HG02678 (cell line): ENCODE measurements around the gene DOP1B.
"Not testable (repeated sequence)": the region's sequence is repeated elsewhere in the genome, so short reads cannot be mapped to it uniquely, and the experiment has no call there.

Experiments used
- ATAC-seq: cut with Tn5 transposase; IDR thresholded peaks from one replicate; pipeline ENCODE4 v1.9.1; 2021; ENCODE audit warnings: mild to moderate bottlenecking, moderate library complexity; ENCODE audit not compliant: unreplicated experiment

DOP1B gene

GRCh38 chr21:36199021-36199420 lies 42.4 kb downstream of the DOP1B start:
- no peak for ATAC-seq

- ATAC-seq, result not testable (repeated sequence)
Observed at GRCh38 chr21:36199575-36199974, 43.0 kb downstream of the DOP1B start.

- no peak for ATAC-seq
Observed at GRCh38 chr21:36200081-36200561, 43.5 kb downstream of the DOP1B start.

GRCh38 chr21:36202726-36203602 lies 46.3 kb downstream of the DOP1B start:
- no peak for ATAC-seq

GRCh38 chr21:36203603-36203889 lies 46.9 kb downstream of the DOP1B start:
- no peak for ATAC-seq

- no peak for ATAC-seq
Observed at GRCh38 chr21:36204980-36205379, 48.4 kb downstream of the DOP1B start.

- no peak for ATAC-seq
Observed at GRCh38 chr21:36205962-36206361, 49.3 kb downstream of the DOP1B start.
